H1 (cell line): ENCODE measurements around the gene CGGBP1. TPM values are rescaled to one million over a fixed set of nuclear protein-coding genes. Genes with fewer than 3 reads are reported as not detected.

Source experiments
- CTCF ChIA-PET: fragments of 300-600 bp; sonication (Branson Sonifier 250); formaldehyde crosslinking; loops from one replicate; lab custom pipeline; 2021; ENCODE audit not compliant: partially characterized antibody; lab: Charles Lee
- POLR2A ChIA-PET: fragments of 300-600 bp; sonication (Branson Sonifier 250); formaldehyde crosslinking; loops from one replicate; lab custom pipeline; 2021; ENCODE audit warnings: inconsistent platforms; ENCODE audit not compliant: partially characterized antibody; lab: Charles Lee
- DNase-seq, 2 experiments: peaks; one replicate each; pipeline versions ENCODE4 v3.0.0 to v3.0.0-alpha.2; 2010 to 2022; ENCODE audit warnings: low spot score in 2 of 2, low read depth in 1 of 2, mixed read lengths in 1 of 2
- FAIRE-seq: peaks from 2 replicates; lab custom pipeline; 2011; peaks lifted over from hg19 to GRCh38; lab: Jason Lieb, UNC
- H2AFZ ChIP-seq: 2 replicates; pipeline ENCODE4 v1.8.1; 2012; ENCODE audit warnings: low read length, inconsistent platforms
- H2AK5ac ChIP-seq: 2 replicates; pipeline ENCODE4 v1.6.1; 2013; ENCODE audit warnings: low read depth, low read length
- H2BK120ac ChIP-seq: replicated peaks from 2 replicates; pipeline ENCODE3; 2013; ENCODE audit warnings: low read depth, low read length, inconsistent platforms
- H2BK12ac ChIP-seq: 2 replicates; pipeline ENCODE4 v1.6.1; 2013; ENCODE audit warnings: low read depth, low read length
- H2BK15ac ChIP-seq: 2 replicates; pipeline ENCODE4 v1.6.1; 2013; ENCODE audit warnings: low read length
- H2BK20ac ChIP-seq: 2 replicates; pipeline ENCODE4 v1.6.1; 2013; ENCODE audit warnings: low read length
- H2BK5ac ChIP-seq: 2 replicates; pipeline ENCODE4 v1.6.1; 2013; ENCODE audit warnings: low read depth, low read length
- H3K14ac ChIP-seq: 2 replicates; pipeline ENCODE4 v1.6.1; 2013; ENCODE audit warnings: inconsistent platforms; ENCODE audit not compliant: insufficient read length
- H3K18ac ChIP-seq: 2 replicates; pipeline ENCODE4 v1.6.1; 2013; ENCODE audit warnings: low read length; ENCODE audit errors: extremely low read depth
- H3K23ac ChIP-seq: 2 replicates; pipeline ENCODE4 v1.6.1; 2013; ENCODE audit warnings: inconsistent platforms; ENCODE audit not compliant: insufficient read length
- H3K23me2 ChIP-seq: 2 replicates; pipeline ENCODE4 v1.6.1; 2013; ENCODE audit warnings: low read depth, low read length
- H3K27ac ChIP-seq: 2 replicates; pipeline ENCODE4 v1.6.1; 2011; ENCODE audit warnings: low read depth, low read length, inconsistent platforms
- H3K27me3 ChIP-seq, 4 experiments: replicated peaks in 1 of 4; 1 replicate in 1 of 4; 2 replicates in 3 of 4; pipeline versions ENCODE4 v1.6.1 to v1.8.1; 2011 to 2013; ENCODE audit warnings: low read length in 3 of 4, mild to moderate bottlenecking in 3 of 4, inconsistent platforms in 2 of 4, mixed read lengths in 2 of 4, moderate library complexity in 1 of 4; ENCODE audit not compliant: control insufficient read depth in 3 of 4, insufficient read depth in 3 of 4; ENCODE audit errors: extremely low read depth in 1 of 4
- H3K36me3 ChIP-seq, 4 experiments: 2 replicates each; pipeline versions ENCODE4 v1.6.1 to v1.8.1; 2011 to 2013; ENCODE audit warnings: mild to moderate bottlenecking in 4 of 4, low read length in 3 of 4, moderate library complexity in 2 of 4, control low read depth in 1 of 4, inconsistent platforms in 1 of 4; ENCODE audit not compliant: insufficient read depth in 4 of 4, control insufficient read depth in 2 of 4
- H3K4ac ChIP-seq: replicated peaks from 2 replicates; pipeline ENCODE3; 2013; ENCODE audit warnings: low read length, low read depth, mixed read lengths, inconsistent platforms; ENCODE audit not compliant: insufficient read length
- H3K4me1 ChIP-seq, 4 experiments: replicated peaks in 1 of 4; 1 replicate in 1 of 4; 2 replicates in 3 of 4; pipeline versions ENCODE4 v1.6.1 to v1.8.1; 2011 to 2013; ENCODE audit warnings: low read length in 3 of 4, inconsistent platforms in 2 of 4, mixed read lengths in 1 of 4; ENCODE audit not compliant: insufficient read depth in 4 of 4, control insufficient read depth in 3 of 4
- H3K4me2 ChIP-seq, 2 experiments: 2 replicates each; pipeline versions ENCODE4 v1.6.1 to v1.8.1; 2011 to 2013; ENCODE audit warnings: low read depth in 2 of 2, low read length in 2 of 2, control low read depth in 1 of 2, inconsistent platforms in 1 of 2, mild to moderate bottlenecking in 1 of 2; ENCODE audit not compliant: insufficient read depth in 1 of 2
- H3K4me3 ChIP-seq, 4 experiments: fragments of 200-600, 300-600 bp in 1 of 4; sonication (generic), shearing (Covaris generic), sonication (Bioruptor Twin) in 1 of 4; 2 replicates each; pipeline versions ENCODE4 v1.5.1 to v1.8.1; 2011 to 2016; ENCODE audit warnings: low read length in 4 of 4, low read depth in 3 of 4, control low read depth in 2 of 4, inconsistent platforms in 2 of 4, mild to moderate bottlenecking in 2 of 4, mixed read lengths in 1 of 4, moderate library complexity in 1 of 4; ENCODE audit not compliant: insufficient read depth in 2 of 4; ENCODE audit errors: extremely low read depth in 1 of 4
- H3K56ac ChIP-seq: replicated peaks from 2 replicates; pipeline ENCODE3; 2013; ENCODE audit warnings: low read depth, mild to moderate bottlenecking, mixed read lengths, low read length, inconsistent platforms; ENCODE audit not compliant: insufficient read length
- H3K79me1 ChIP-seq: 2 replicates; pipeline ENCODE4 v1.6.1; 2013; ENCODE audit warnings: low read depth, low read length, control low read depth
- H3K79me2 ChIP-seq, 2 experiments: 2 replicates each; pipeline versions ENCODE4 v1.6.1 to v1.8.1; 2012 to 2013; ENCODE audit warnings: low read length in 2 of 2, mild to moderate bottlenecking in 2 of 2, inconsistent platforms in 1 of 2; ENCODE audit not compliant: insufficient read depth in 2 of 2, control insufficient read depth in 1 of 2
- H3K9ac ChIP-seq, 4 experiments: replicated peaks in 1 of 4; 1 replicate in 1 of 4; 2 replicates in 3 of 4; pipeline versions ENCODE4 v1.6.1 to v1.8.1; 2011 to 2013; ENCODE audit warnings: low read depth in 3 of 4, low read length in 3 of 4, control low read depth in 2 of 4, mild to moderate bottlenecking in 2 of 4, moderate library complexity in 2 of 4, inconsistent platforms in 1 of 4; ENCODE audit errors: extremely low read depth in 1 of 4
- H3K9me3 ChIP-seq, 2 experiments: 2 replicates each; pipeline versions ENCODE4 v1.6.1 to v1.8.1; 2012 to 2013; ENCODE audit warnings: mild to moderate bottlenecking in 2 of 2, moderate library complexity in 2 of 2, control low read depth in 1 of 2, inconsistent platforms in 1 of 2, low read depth in 1 of 2, low read length in 1 of 2, mixed read lengths in 1 of 2; ENCODE audit not compliant: insufficient read depth in 2 of 2
- H4K20me1 ChIP-seq, 2 experiments: replicated peaks in 1 of 2; 2 replicates each; pipeline versions ENCODE3 to v1.8.1; 2011 to 2013; ENCODE audit warnings: inconsistent platforms in 2 of 2, low read length in 2 of 2, mild to moderate bottlenecking in 1 of 2; ENCODE audit not compliant: insufficient read depth in 2 of 2, control insufficient read depth in 1 of 2
- H4K5ac ChIP-seq: 2 replicates; pipeline ENCODE4 v1.6.1; 2013; ENCODE audit warnings: low read length, low read depth, mixed read lengths, inconsistent platforms; ENCODE audit not compliant: insufficient read length
- H4K8ac ChIP-seq: 2 replicates; pipeline ENCODE4 v1.8.0; 2013; ENCODE audit warnings: mild to moderate bottlenecking, moderate library complexity, low read length, inconsistent platforms; ENCODE audit not compliant: insufficient read depth; ENCODE audit errors: extremely low read depth
- H4K91ac ChIP-seq: replicated peaks from 2 replicates; pipeline ENCODE3; 2013; ENCODE audit warnings: low read length, mixed read lengths, inconsistent platforms; ENCODE audit not compliant: insufficient read length
- CBX5 ChIP-seq: fragments of 300-800, 300-1000 bp; sonication (generic); IDR thresholded peaks from 2 replicates; pipeline ENCODE4 v1.7.1; 2016; ENCODE audit warnings: antibody characterized with exemption, low read length, low read depth
- EZH2 ChIP-seq: fragments of 200-600 bp; sonication (generic); IDR thresholded peaks from 2 replicates; pipeline ENCODE4 v1.7.1; 2012; ENCODE audit warnings: low read depth, mild to moderate bottlenecking, moderate library complexity, low read length, inconsistent platforms; ENCODE audit not compliant: severe bottlenecking
- GABPA ChIP-seq: IDR thresholded peaks from 2 replicates; pipeline ENCODE4 v1.6.1; 2011; ENCODE audit warnings: mild to moderate bottlenecking, low read length, moderate library complexity, borderline replicate concordance; ENCODE audit not compliant: insufficient read depth
- KDM4A ChIP-seq: IDR thresholded peaks from one replicate; pipeline ENCODE4 v1.7.1; 2012; ENCODE audit warnings: low read depth, mild to moderate bottlenecking, moderate library complexity, low read length, inconsistent platforms; ENCODE audit not compliant: severe bottlenecking
- NRF1 ChIP-seq: IDR thresholded peaks from 2 replicates; pipeline ENCODE4 v1.6.1; 2011; ENCODE audit warnings: mild to moderate bottlenecking, low read depth, low read length, improper control_type of control experiment
- RFX5 ChIP-seq: IDR thresholded peaks from 2 replicates; pipeline ENCODE4 v1.6.1; 2011; ENCODE audit warnings: low read depth, low read length, improper control_type of control experiment, borderline replicate concordance
- SRF ChIP-seq: IDR thresholded peaks from 2 replicates; pipeline ENCODE4 v1.6.1; 2011; ENCODE audit warnings: mild to moderate bottlenecking, low read depth, low read length, moderate library complexity
- TAF7 ChIP-seq: optimal IDR thresholded peaks from 2 replicates; pipeline ENCODE3; 2011; ENCODE audit warnings: low read depth, mild to moderate bottlenecking, inconsistent platforms, low read length, moderate library complexity, borderline replicate concordance
- TEAD4 ChIP-seq: IDR thresholded peaks from 2 replicates; pipeline ENCODE4 v1.6.1; 2012; ENCODE audit warnings: low read depth, low read length, inconsistent platforms, mixed read lengths
- WGBS, 2 experiments: shearing (Covaris generic) in 1 of 2; methylation state at CpG; one replicate each; pipeline versions ENCODE4 v1.1.6 to v1.1.7; 2013 to 2015; ENCODE audit warnings: low lambda C conversion rate in 2 of 2, mixed read lengths in 2 of 2, inconsistent platforms in 1 of 2, low coverage in 1 of 2, missing lambda C conversion rate in 1 of 2; ENCODE audit not compliant: insufficient replicate concordance in 2 of 2, insufficient coverage in 1 of 2, insufficient read length in 1 of 2; ENCODE audit errors: extremely low coverage in 1 of 2, missing lambda C conversion rate in 1 of 2; 5-methylcytosine and 5-hydroxymethylcytosine counted together
- polyA plus RNA-seq, 7 experiments: library from polyadenylated mRNA; depleted of rRNA in 3 of 7; stranded (reverse) in 5 of 7; unstranded in 2 of 7; fragments of >200 nt in 5 of 7; fragments of 200-250 nt in 2 of 7; gene quantifications; 1 replicate in 5 of 7; 2 replicates in 1 of 7; 4 replicates in 1 of 7; pipeline versions ENCODE4 v1.2.1 to v1.2.3, GENCODE V29; 2011 to 2013; ENCODE audit warnings: missing spikeins in 2 of 7, mixed read lengths in 2 of 7
- total RNA-seq: library from RNA; stranded (reverse); fragmentation: NEBNext Ultra II Directional; extraction: Animal tissue kit (Norgen Biotek cat#: 25700); gene quantifications from 2 replicates; pipeline ENCODE4 v1.2.1, GENCODE V29; 2021
- TF ChIP-seq, protein P1 (sequence below): IDR thresholded peaks from 2 replicates; pipeline ENCODE4 v1.6.1; 2011; ENCODE audit warnings: low read length, improper control_type of control experiment

CGGBP1 gene
- total and polyA plus RNA-seq, 2 of the 8 experiments (the other 6 are each of a cell fraction or from before 2014, with no cell fraction given), result 22.9 to 61.4 TPM

DNA sequence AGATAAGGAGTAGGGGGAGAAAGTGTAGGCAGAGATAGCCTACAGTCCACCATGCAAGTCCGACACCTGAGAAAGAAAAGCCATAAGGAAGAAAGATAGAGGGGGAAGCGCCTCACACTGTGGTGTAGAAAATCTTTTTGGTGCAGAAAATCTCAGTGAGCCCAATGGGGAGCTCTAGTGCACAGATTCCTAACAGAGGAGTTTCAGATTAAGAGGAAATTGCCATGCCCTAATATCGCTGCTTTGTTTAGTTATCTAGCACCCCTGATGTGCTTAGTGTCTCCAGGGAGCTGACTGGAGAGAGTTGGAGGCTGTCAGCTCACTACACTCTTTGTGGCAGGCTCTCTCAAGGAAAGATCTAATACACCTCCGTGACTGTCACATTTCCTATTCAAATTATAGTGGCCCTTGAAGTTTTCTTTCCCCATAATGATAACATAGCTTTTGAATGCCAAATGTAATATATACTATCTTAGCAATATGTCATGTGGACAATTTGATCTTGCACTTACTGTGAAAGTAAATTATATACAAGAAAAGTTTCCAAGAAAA, 33.7 kb downstream of the CGGBP1 start:
- ChIA-PET POLR2A (no interaction called here), CTCF (interaction anchor here (0.7 kb wide), 1 partner anchor 9 kb away, joined by 3 read pairs; no protein-coding TSS in a partner anchor)
- Histone ChIP-seq H2BK15ac (no peak overlapping the region), H3K79me1 (no peaks in the 10 kb centered on the region), H3K79me2 (no peaks in the 10 kb centered on the region), H3K4me1 (no peaks in the 10 kb centered on the region), H3K56ac (no peak overlapping the region), H3K36me3 (no peaks in the 10 kb centered on the region), H2BK20ac (no peak overlapping the region), H3K9me3 (0 out of 4 replicates have a peak, but pooled peaks cover 0 to 6% of the 10 kb centered on the region in 2 experiments), H4K20me1 (peaks cover 0 to 1% of the 10 kb centered on the region in 2 experiments), H3K18ac (no peak overlapping the region), H3K27me3 (no peaks in the 10 kb centered on the region), H2AFZ (no peak overlapping the region), H3K14ac (no peak overlapping the region), H3K4me3 (no peak overlapping the region), H3K4ac (no peak overlapping the region), H4K5ac (no peak overlapping the region), H2BK12ac (no peak overlapping the region), H3K23me2 (no peaks in the 10 kb centered on the region), H3K4me2 (no peak overlapping the region), H4K8ac (no peak overlapping the region), H3K27ac (no peak overlapping the region), H2BK120ac (no peak overlapping the region), H4K91ac (no peak overlapping the region), H2AK5ac (no peak overlapping the region), H2BK5ac (no peak overlapping the region), H3K9ac (no peak overlapping the region), H3K23ac (no peak overlapping the region)
- 85% methylated on average over 4 of the region's 4 CpGs; no CpG with 5 or more reads in 1 of the 2 experiments for WGBS, 2 experiments
- DNase-seq (no peak), FAIRE-seq (no peak)
- no peak for TF ChIP-seq NRF1
- TF ChIP-seq, protein P1, sequence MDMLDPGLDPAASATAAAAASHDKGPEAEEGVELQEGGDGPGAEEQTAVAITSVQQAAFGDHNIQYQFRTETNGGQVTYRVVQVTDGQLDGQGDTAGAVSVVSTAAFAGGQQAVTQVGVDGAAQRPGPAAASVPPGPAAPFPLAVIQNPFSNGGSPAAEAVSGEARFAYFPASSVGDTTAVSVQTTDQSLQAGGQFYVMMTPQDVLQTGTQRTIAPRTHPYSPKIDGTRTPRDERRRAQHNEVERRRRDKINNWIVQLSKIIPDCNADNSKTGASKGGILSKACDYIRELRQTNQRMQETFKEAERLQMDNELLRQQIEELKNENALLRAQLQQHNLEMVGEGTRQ, result no peak
- TF ChIP-seq RFX5, result no peak
- TF ChIP-seq TAF7, result no peak
- TF ChIP-seq KDM4A, result no peak
- no peak for TF ChIP-seq TEAD4
- TF ChIP-seq CBX5, result no peak
- TF ChIP-seq SRF, result no peak
- TF ChIP-seq EZH2, result no peak
- TF ChIP-seq GABPA, result no peak
